Ovary (tissue), 9 donors: ENCODE measurements around the gene THRB. TPM values are rescaled to one million over a fixed set of nuclear protein-coding genes. Genes with fewer than 3 reads are reported as not detected.

Source experiments
- DNase-seq, 5 donors: peaks; one replicate each; pipeline ENCODE4 v3.0.0-alpha.2; 2019 to 2020
- H3K27ac ChIP-seq, 2 donors: fragments of 200-600 bp; one replicate each; pipeline versions ENCODE4 v1.5.1 to v1.8.0; 2019 to 2022
- H3K27me3 ChIP-seq: fragments of 200-600 bp; one replicate; pipeline ENCODE4 v1.8.0; 2022
- H3K36me3 ChIP-seq: fragments of 200-600 bp; sonication (generic); one replicate; pipeline ENCODE4 v1.5.1; 2019
- H3K4me1 ChIP-seq: one replicate; pipeline ENCODE4 v1.8.1; 2013; ENCODE audit warnings: mild to moderate bottlenecking, moderate library complexity; ENCODE audit not compliant: insufficient read depth
- H3K4me3 ChIP-seq: fragments of 200-600 bp; sonication (generic); one replicate; pipeline ENCODE4 v1.5.1; 2017
- H3K9me3 ChIP-seq, 2 donors: fragments of 200-600 bp in 1 of 2; sonication (generic) in 1 of 2; one replicate each; pipeline versions ENCODE4 v1.5.1 to v1.8.1; 2013 to 2019; ENCODE audit warnings: mild to moderate bottlenecking in 1 of 2, moderate library complexity in 1 of 2
- CTCF ChIP-seq, 3 donors: fragments of 450-650 bp in 2 of 3; fragments of 200-600 bp in 1 of 3; IDR thresholded peaks; one replicate each; pipeline versions ENCODE4 v1.5.1 to v1.8.0; 2016 to 2022; ENCODE audit warnings: antibody characterized with exemption in 3 of 3, mild to moderate bottlenecking in 1 of 3
- EP300 ChIP-seq: sonication (generic); formaldehyde crosslinking; IDR thresholded peaks from one replicate; pipeline ENCODE4 v1.6.1; 2017; ENCODE audit warnings: antibody characterized with exemption
- POLR2A ChIP-seq: fragments of 450-650 bp; IDR thresholded peaks from one replicate; pipeline ENCODE4 v1.6.1; 2017; ENCODE audit warnings: antibody characterized with exemption, mild to moderate bottlenecking, moderate library complexity
- WGBS, 3 donors: extraction: QIAGEN DNeasy Blood & Tissue Kit in 1 of 3; methylation state at CpG; one replicate each; pipeline versions ENCODE4 v1.1.5 to v1.1.7; 2013 to 2017; 5-methylcytosine and 5-hydroxymethylcytosine counted together
- intact Hi-C, 4 donors: fragments of 100-400 bp; cut with DNase I; formaldehyde crosslinking; loops; one replicate each; pipeline versions ENCODE4 v1.11.0 to v1.15.1; 2022 to 2023
- polyA plus RNA-seq, 2 donors: library from polyadenylated mRNA; stranded (reverse); fragments of 200-250 nt in 1 of 2; fragments of 350-450 nt in 1 of 2; fragmentation: Illumina TruSeq in 1 of 2; extraction: RNeasy Lipid Tissue Mini Kit (QIAGEN cat#74804) in 1 of 2; gene quantifications; one replicate each; pipeline ENCODE4 v1.2.3, GENCODE V29; 2013 to 2014
- total RNA-seq, 7 donors: library from RNA; depleted of rRNA in 2 of 7; stranded (reverse); fragments of >200 nt in 2 of 7; fragmentation: NEBNext Ultra II Directional in 3 of 7; extraction: Animal tissue kit (Norgen Biotek cat#: 25700) in 3 of 7; gene quantifications; one replicate each; pipeline versions ENCODE4 v1.1.0 to v1.2.4, GENCODE V29; 2016 to 2023
- donor health status: DM: no; HTN: no; CAD: no; lungs with moderate emphysema.
- donor health status: DM: no; HTN: no; CAD: no.
- donor health status: Bipolar disorder and iron deficiency.
- donor health status: DM: yes; HTN: yes; CAD: no.
- donor health status: DM: no; HTN: no; CAD: no.
- donor health status: DM: yes; HTN: yes; CAD: no.

Gene THRB
- total and polyA plus RNA-seq, 9 donors, result 0.91 to 6.5 (median 3.2) TPM

GRCh38 chr3:24502690-24503089 is 8.0 kb upstream of the THRB start:
- Histone ChIP-seq H3K27me3 (no peaks in the 10 kb centered on the region), H3K9me3 (no peaks in the 10 kb centered on the region), H3K36me3 (no peaks in the 10 kb centered on the region), H3K4me3 (no peak overlapping the region), H3K4me1 (no peaks in the 10 kb centered on the region), H3K27ac (no peak overlapping the region)
- no peak for TF ChIP-seq EP300
- 86 to 95% (median 91%) methylated on average over 1 of the region's 1 CpG for WGBS, 3 donors
- DNase-seq, result no peak
- intact Hi-C loops, result no loop called here

GRCh38 chr3:24500806-24501205 is 6.2 kb upstream of the THRB start:
- 77 to 90% (median 86%) methylated on average over 1 of the region's 1 CpG for WGBS, 3 donors
- no peak for DNase-seq
- TF ChIP-seq EP300 (no peak), POLR2A (no peak), CTCF (IDR thresholded peaks at IDR 0.05) (no peak)
- Histone ChIP-seq H3K4me1 (no peaks in the 10 kb centered on the region), H3K4me3 (no peak overlapping the region), H3K27ac (no peak overlapping the region), H3K9me3 (no peaks in the 10 kb centered on the region), H3K36me3 (no peaks in the 10 kb centered on the region), H3K27me3 (no peaks in the 10 kb centered on the region)
- intact Hi-C loops, result no loop called here

GRCh38 chr3:24499991-24500390 is 5.3 kb upstream of the THRB start:
- no peaks in the 10 kb centered on the region for H3K9me3 ChIP-seq
- DNase-seq, result no peak
- H3K4me3 ChIP-seq, result no peak overlapping the region
- H3K36me3 ChIP-seq, result no peaks in the 10 kb centered on the region
- no peak overlapping the region for H3K27ac ChIP-seq
- TF ChIP-seq CTCF (IDR thresholded peaks at IDR 0.05) (no peak), EP300 (no peak), POLR2A (no peak)
- no peaks in the 10 kb centered on the region for H3K4me1 ChIP-seq
- intact Hi-C loops, result no loop called here
- WGBS, 3 donors, result 78 to 82% (median 80%) methylated on average over 3 of the region's 3 CpGs
- no peaks in the 10 kb centered on the region for H3K27me3 ChIP-seq

- no peak for DNase-seq
- no peak overlapping the region for H3K4me3 ChIP-seq
- H3K27me3 ChIP-seq, result no peaks in the 10 kb centered on the region
- TF ChIP-seq CTCF (IDR thresholded peaks at IDR 0.05), result no peak
- no peaks in the 10 kb centered on the region for H3K36me3 ChIP-seq
- H3K27ac ChIP-seq, result no peak overlapping the region
- WGBS, 3 donors, result 71 to 94% (median 82%) methylated on average over 2 of the region's 2 CpGs
- intact Hi-C loops, result no loop called here
- no peaks in the 10 kb centered on the region for H3K9me3 ChIP-seq
- H3K4me1 ChIP-seq, result no peaks in the 10 kb centered on the region
Observed at GRCh38 chr3:24498796-24499195, 4.1 kb upstream of the THRB start.

- no peaks in the 10 kb centered on the region for H3K9me3 ChIP-seq
- H3K4me1 ChIP-seq, result no peaks in the 10 kb centered on the region
- H3K27me3 ChIP-seq, result no peaks in the 10 kb centered on the region
- no peak overlapping the region for H3K4me3 ChIP-seq
- no peak for DNase-seq
- no peaks in the 10 kb centered on the region for H3K36me3 ChIP-seq
- no peak overlapping the region for H3K27ac ChIP-seq
- WGBS, 3 donors, result 84 to 86% (median 85%) methylated on average over 2 of the region's 2 CpGs
- TF ChIP-seq CTCF (IDR thresholded peaks at IDR 0.05), result no peak
- no peak for TF ChIP-seq POLR2A
- TF ChIP-seq EP300, result no peak
- intact Hi-C loops, result no loop called here
Observed at GRCh38 chr3:24498391-24498790, 3.7 kb upstream of the THRB start.
